ENCODE results near the gene ENG. TPM values are rescaled to one million over a fixed set of nuclear protein-coding genes. Genes with fewer than 3 reads are reported as not detected.

The ENG gene
- total and polyA plus RNA-seq, 8 donors: 9.7 to 42.4 (median 20.5) TPM

- no peaks in the 10 kb centered on the region for H3K27me3 ChIP-seq
- H3K4me3 ChIP-seq: no peak overlapping the region
- H3K36me3 ChIP-seq: peaks cover 0 to 39% (median 24%) of the 10 kb centered on the region in 3 donors
- DNase-seq (no peak), ATAC-seq (no peak), FAIRE-seq (no peak)
- H3K9me3 ChIP-seq: no peaks in the 10 kb centered on the region
- intact Hi-C loops (cut with DNase I): no loop called here
- no peak for TF ChIP-seq CTCF (IDR thresholded peaks at IDR 0.05)
- H3K27ac ChIP-seq: no peak overlapping the region
- WGBS, 2 donors: 70 to 71% methylated on average over 3 of the region's 3 CpGs
- no peaks in the 10 kb centered on the region for H3K4me1 ChIP-seq
These were observed 38.1 kb downstream of the ENG start for GRCh38 chr9:127816362-127816725.

GRCh38 chr9:127815512-127816361, 38.7 kb downstream of the ENG start:
- WGBS, 2 donors: 90 to 91% methylated on average over 29 to 33 of the region's 33 CpGs
- DNase-seq (no peak), ATAC-seq (peak in 2 of 4 donors; percentile 4 to 6), FAIRE-seq (no peak)
- H3K36me3 ChIP-seq: peaks cover 0 to 41% (median 24%) of the 10 kb centered on the region in 3 donors
- H3K27me3 ChIP-seq: no peaks in the 10 kb centered on the region
- TF ChIP-seq CTCF (IDR thresholded peaks at IDR 0.05): no peak
- no peaks in the 10 kb centered on the region for H3K9me3 ChIP-seq
- no peak overlapping the region for H3K27ac ChIP-seq
- no peaks in the 10 kb centered on the region for H3K4me1 ChIP-seq
- intact Hi-C loops (cut with DNase I): no loop called here
- H3K4me3 ChIP-seq: no peak overlapping the region

- ATAC-seq: no peak
- no peak for FAIRE-seq
- intact Hi-C loops (cut with DNase I): no loop called here
- Histone ChIP-seq H3K27me3 (no peaks in the 10 kb centered on the region), H3K4me1 (no peaks in the 10 kb centered on the region), H3K4me3 (no peak overlapping the region), H3K27ac (no peak overlapping the region), H3K9me3 (no peaks in the 10 kb centered on the region), H3K36me3 (peaks cover 5 to 41% (median 24%) of the 10 kb centered on the region in 3 donors)
- no peak for TF ChIP-seq CTCF (IDR thresholded peaks at IDR 0.05)
- WGBS, 2 donors: 92% methylated on average over 11 of the region's 11 CpGs
- DNase-seq: no peak
These were observed 39.6 kb downstream of the ENG start for GRCh38 chr9:127814619-127815511.

- no peak overlapping the region for H3K4me3 ChIP-seq
- no peak for ATAC-seq
- peaks cover 5 to 49% (median 24%) of the 10 kb centered on the region in 3 donors for H3K36me3 ChIP-seq
- no peaks in the 10 kb centered on the region for H3K4me1 ChIP-seq
- DNase-seq: no peak
- H3K9me3 ChIP-seq: no peaks in the 10 kb centered on the region
- TF ChIP-seq CTCF (IDR thresholded peaks at IDR 0.05): no peak
- no peaks in the 10 kb centered on the region for H3K27me3 ChIP-seq
- FAIRE-seq: no peak
- intact Hi-C loops (cut with DNase I): no loop called here
- no peak overlapping the region for H3K27ac ChIP-seq
- WGBS, 2 donors: 84 to 86% methylated on average over 9 of the region's 9 CpGs
These were observed 40.7 kb downstream of the ENG start for GRCh38 chr9:127813686-127814226.

Measured in pancreas (tissue), 10 donors.